Left forelimb (tissue), 1 donor: Measurements from ENCODE around the gene EVA1A.

Experiments
- DNase-seq: peaks from one replicate; pipeline ENCODE4 v3.0.0-alpha.2; 2018; ENCODE audit warnings: low spot score

Gene EVA1A

DNA sequence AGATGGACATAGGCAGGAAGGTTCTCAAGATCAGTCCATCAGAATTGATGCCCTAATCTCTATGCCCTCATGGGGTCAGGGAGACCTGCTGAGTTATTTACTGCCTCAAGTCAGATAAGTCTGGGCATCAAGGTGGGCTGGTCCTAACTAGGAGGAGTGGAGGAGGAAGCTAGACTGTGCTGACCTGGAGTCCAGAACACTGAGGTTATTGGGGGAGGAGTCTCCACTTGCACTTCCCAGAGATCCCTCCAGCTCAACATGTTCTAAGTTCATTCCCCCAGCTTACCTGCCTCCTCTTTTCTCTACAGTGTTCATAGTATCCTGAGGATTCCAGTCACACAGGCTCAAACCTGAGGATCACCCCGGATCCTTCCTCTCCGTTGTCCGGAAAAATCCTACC is 19.3 kb downstream of the EVA1A start:
- DNase-seq = no peak

DNA sequence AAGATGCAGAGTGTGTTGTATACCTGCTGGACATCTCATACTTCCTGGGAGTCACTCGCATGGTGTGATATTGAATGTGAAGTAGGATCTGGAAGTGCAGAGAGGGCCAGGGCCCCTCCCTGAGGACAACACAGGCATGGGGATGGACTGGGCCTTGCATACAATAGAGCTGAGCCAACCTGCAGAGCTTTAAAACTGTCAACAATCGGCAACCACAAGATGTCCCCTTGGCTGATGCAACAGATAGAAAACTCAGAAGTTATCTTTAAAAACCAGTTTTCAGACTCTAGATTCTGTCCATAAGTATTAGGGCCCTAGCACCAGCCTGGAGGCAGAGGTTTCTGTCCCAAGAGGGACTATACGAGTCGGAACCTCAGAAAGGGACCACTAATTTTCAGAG is 19.7 kb downstream of the EVA1A start:
- no peak for DNase-seq

DNA sequence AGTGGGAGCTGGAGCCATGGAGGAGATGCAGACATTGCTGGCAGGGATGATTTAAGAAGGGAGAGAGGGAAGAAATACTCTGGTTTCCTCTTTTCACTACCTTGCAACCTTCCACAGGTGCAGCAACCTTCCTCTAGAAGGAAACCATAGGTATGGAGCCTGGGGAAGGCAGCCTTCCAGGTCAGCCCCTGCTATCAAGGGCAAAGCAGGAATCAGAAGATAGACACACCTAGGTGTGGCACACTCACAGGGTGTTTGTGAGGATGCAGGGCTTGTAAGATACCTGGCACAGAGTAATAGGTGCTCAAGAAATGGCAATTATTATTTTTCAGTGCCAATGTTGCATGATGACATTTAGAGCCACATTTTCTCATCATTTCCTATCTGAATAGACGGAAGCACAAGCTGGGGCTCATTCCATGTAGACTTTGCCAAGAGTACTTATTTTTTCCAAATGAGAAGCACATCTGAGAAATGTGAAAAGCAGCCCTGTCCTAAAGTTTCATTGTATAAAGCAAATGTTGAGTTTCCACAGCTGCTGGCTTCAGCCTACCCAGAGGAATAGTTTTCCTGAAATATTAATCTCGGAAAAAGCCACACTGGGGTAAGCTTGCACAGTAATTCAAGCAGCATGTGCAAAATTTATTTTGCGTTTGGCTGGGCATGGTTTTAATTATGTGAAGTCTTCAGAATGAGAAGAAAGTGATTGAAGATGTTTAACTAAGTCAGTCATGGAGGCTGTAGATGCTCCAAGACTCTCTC is 20.6 kb downstream of the EVA1A start:
- DNase-seq = no peak

GRCh38 chr2:75538521-75539490 is 21.9 kb downstream of the EVA1A start:
- DNase-seq = no peak

- DNase-seq = no peak
Observed at GRCh38 chr2:75537658-75538057, 23.1 kb downstream of the EVA1A start.

DNA sequence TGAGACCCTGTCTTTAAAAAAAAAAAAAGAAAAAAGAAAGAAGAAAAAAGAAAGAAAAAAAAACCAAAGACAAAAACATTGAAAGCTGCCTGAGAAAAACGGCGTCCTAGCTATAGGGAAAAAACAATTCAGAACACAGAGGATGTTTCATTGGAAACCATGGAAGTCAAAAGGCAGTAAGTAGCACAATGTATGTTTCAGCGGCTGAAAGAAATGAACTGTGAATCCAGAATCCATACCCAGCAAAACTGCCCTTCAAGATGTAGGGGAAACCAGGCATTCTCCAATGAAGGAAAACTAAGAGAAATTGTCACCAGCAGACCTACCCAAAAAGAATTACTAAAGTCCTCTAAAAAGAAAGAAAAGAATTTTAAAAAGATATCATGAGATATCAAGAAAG is 27.6 kb downstream of the EVA1A start:
- no peak for DNase-seq

DNA sequence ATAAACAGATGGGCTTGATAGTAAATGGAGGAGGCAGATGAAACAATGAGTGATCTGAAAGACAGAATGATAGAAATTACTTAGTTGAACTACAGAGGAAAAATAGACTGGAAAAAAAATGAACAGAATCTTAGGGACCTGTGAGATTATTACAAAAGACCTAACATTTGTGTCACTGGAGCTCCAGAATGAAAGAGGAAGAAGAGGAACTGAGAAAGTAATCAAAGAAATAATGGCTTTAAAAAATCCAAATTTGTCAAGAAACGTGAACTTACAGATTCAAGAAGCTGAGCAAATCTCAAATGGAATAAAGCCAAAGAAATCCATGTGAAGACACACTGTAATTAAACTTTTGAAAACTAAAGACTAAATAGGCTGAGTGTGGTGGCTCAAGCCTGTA is 28.3 kb downstream of the EVA1A start:
- DNase-seq = no peak

GRCh38 chr2:75528221-75528977 is 32.3 kb downstream of the EVA1A start:
- no peak for DNase-seq

DNA sequence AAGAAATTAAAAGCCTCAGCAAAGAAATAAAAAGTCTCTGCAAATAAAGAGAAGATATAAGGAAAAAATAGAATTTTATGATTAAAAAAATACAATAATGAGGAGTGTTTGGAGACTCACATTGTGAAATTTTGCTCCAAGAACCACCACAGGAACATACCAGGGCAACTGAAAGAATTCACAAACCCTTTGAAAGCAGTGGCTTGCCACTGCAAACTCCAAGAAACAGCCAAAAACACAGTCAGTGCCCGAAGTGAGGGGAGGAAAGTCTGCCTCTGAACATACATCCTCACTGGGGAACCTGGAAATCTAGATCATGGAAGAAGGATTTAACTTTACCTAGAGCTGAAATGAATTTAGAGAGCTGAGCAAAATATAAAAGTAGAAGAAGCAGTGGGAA is 33.1 kb downstream of the EVA1A start:
- no peak for DNase-seq

DNA sequence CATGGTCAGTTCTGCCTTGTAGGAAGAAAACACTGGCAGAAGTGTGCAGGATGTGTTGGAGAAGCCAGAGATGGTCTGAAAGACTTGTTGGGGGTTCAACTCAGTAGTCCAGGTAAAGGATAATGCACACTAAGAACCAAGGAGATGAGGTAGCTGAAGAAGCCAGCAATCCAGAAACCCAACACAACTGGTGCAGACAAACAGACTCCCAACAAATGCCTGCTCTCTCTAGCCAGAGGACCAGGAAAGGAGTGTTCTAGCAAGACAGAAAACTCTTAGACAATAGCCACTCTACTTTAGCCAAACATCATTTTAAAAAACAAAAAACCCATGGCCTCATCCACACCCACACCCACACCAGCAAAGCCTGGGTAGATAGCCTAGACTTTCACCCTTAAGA is 33.9 kb downstream of the EVA1A start:
- no peak for DNase-seq

- no peak for DNase-seq
Observed at GRCh38 chr2:75525434-75526310, 35.1 kb downstream of the EVA1A start.

DNA sequence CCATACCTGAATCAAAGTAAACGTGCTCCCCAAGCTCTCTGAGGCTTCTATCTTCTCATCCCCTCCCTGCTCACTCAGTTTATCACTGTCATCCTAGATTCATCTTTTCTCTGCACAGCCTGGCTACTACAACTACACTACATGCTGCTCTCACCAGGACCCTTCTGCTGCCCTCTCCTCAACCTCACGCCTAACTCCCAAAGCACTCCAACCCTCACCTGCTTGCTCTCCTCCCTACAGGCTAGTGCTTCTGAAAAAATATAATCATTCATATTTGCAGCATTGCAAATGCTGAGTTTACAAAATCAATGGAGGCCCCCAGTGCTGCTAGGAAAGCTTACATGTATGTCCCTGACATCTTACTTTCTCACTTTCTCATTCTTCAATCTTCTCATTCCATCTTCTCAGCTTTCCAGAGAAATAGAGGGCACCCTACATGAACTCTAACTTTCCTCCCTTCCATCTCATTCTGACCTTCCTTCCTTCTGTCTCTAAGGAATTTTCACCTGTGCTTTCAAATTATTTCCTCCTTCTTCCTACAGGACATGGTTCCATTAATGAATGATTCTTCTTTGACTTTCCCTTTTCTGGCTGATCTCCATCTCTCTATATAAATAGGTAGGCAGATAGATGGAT is 36.3 kb downstream of the EVA1A start:
- DNase-seq = no peak

GRCh38 chr2:75523313-75524275 is 37.1 kb downstream of the EVA1A start:
- no peak for DNase-seq

DNA sequence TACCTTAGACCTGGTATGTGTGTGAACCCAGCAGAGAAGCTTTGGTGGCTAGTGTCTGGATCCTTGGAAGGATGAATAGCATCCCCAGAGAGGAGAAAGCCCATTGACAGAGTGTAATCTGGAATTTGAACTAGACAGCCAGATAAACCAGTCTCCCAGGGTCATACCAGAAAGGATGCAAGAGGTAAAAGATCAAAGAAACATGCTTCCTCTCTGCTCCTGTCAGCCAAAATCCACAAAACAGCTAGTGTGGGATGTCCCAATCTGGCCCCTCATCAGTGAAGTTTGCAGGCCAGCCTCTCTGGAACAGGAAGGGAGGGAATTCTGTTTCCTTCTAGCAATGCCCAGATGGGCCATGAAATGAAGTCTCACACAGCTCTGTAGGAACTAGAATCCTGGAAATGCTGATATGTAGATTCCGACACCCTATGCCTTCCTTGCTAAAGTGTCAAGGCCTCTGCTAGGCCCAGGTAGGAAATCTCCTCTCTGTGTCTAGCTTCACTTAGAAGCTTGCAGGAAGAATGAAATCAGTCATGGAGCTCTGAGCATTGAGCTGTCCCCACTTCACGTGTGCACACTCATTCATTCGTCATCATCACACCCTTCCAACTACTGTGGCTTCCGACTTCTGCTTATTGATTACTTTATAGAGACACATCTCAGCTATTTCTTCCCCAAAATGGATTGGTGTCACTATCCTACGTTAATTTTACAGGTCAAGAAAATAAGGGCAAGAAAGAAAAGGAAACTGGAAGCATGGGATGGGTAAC is 38.0 kb downstream of the EVA1A start:
- no peak for DNase-seq

GRCh38 chr2:75521225-75521872 is 39.4 kb downstream of the EVA1A start:
- no peak for DNase-seq

DNA sequence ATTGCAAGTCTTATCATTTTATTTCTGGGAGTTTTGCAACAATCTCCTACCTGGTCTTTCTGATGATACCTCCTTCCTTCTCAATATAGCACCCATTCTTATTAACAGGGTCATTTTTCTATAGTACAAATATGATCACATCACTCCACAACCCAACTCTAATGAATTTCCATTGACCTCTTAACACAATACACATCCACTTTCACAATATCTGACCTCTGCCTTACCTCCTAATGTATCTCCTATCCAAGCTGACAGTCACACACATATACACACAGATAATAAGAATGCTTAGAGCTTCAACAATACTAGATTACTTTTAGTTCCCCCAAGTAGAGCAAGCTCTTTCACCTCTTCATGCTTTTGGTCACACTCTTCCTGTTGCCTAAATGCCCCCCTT is 40.9 kb downstream of the EVA1A start:
- no peak for DNase-seq

- no peak for DNase-seq
Observed at GRCh38 chr2:75518638-75519465, 41.9 kb downstream of the EVA1A start.
